Liver (tissue), 9 donors: ENCODE results near the gene SEM1. TPM values are rescaled to one million over a fixed set of nuclear protein-coding genes. Genes with fewer than 3 reads are reported as not detected.

Source experiments
- DNase-seq: peaks from one replicate; pipeline ENCODE4 v3.0.0-alpha.2; 2017; ENCODE audit warnings: low spot score
- H3K27ac ChIP-seq, 2 donors: one replicate each; pipeline ENCODE4 v1.7.0; 2013; ENCODE audit warnings: inconsistent platforms in 2 of 2, low read length in 2 of 2, control low read depth in 1 of 2, low read depth in 1 of 2, mild to moderate bottlenecking in 1 of 2
- H3K27me3 ChIP-seq, 4 donors: one replicate each; pipeline versions ENCODE4 v1.6.1 to v1.7.0; 2013; ENCODE audit warnings: low read length in 3 of 4, inconsistent platforms in 1 of 4, mild to moderate bottlenecking in 1 of 4, moderate library complexity in 1 of 4; ENCODE audit not compliant: control insufficient read depth in 4 of 4, insufficient read depth in 4 of 4
- H3K36me3 ChIP-seq, 4 donors: one replicate each; pipeline versions ENCODE4 v1.6.1 to v1.7.0; 2013; ENCODE audit warnings: low read length in 3 of 4, mild to moderate bottlenecking in 3 of 4, low read depth in 1 of 4, moderate library complexity in 1 of 4; ENCODE audit not compliant: control insufficient read depth in 4 of 4, insufficient read depth in 3 of 4
- H3K4me1 ChIP-seq, 4 donors: one replicate each; pipeline versions ENCODE4 v1.6.1 to v1.7.0; 2013; ENCODE audit warnings: low read length in 3 of 4, mild to moderate bottlenecking in 3 of 4, moderate library complexity in 1 of 4; ENCODE audit not compliant: control insufficient read depth in 4 of 4, insufficient read depth in 4 of 4
- H3K4me3 ChIP-seq, 3 donors: one replicate each; pipeline versions ENCODE4 v1.6.1 to v1.7.0; 2013; ENCODE audit warnings: low read length in 3 of 3, control low read depth in 1 of 3, low read depth in 1 of 3, mild to moderate bottlenecking in 1 of 3
- H3K9ac ChIP-seq, 2 donors: one replicate each; pipeline ENCODE4 v1.7.0; 2013; ENCODE audit warnings: low read length in 2 of 2, mild to moderate bottlenecking in 2 of 2, moderate library complexity in 2 of 2, control low read depth in 1 of 2, low read depth in 1 of 2
- H3K9me3 ChIP-seq, 4 donors: one replicate each; pipeline versions ENCODE4 v1.6.1 to v1.7.0; 2013; ENCODE audit warnings: low read length in 3 of 4; ENCODE audit not compliant: control insufficient read depth in 4 of 4
- ATF3 ChIP-seq: IDR thresholded peaks from 2 replicates; pipeline ENCODE4 v1.6.1; 2016; ENCODE audit warnings: antibody characterized with exemption
- CTCF ChIP-seq: fragments of 150-350 bp; IDR thresholded peaks from 2 replicates; pipeline ENCODE4 v1.5.1; 2017; ENCODE audit warnings: improper control_type of control experiment, low read depth, low read length; ENCODE audit not compliant: missing input control
- FOXA1 ChIP-seq: IDR thresholded peaks from 2 replicates; pipeline ENCODE4 v1.6.1; 2016; ENCODE audit warnings: antibody characterized with exemption
- FOXA2 ChIP-seq: IDR thresholded peaks from 2 replicates; pipeline ENCODE4 v1.6.1; 2016; ENCODE audit warnings: antibody characterized with exemption
- GABPA ChIP-seq, 2 donors: IDR thresholded peaks in 1 of 2; conservative IDR thresholded peaks in 1 of 2; 2 replicates each; pipeline ENCODE4 v1.6.1; 2016; ENCODE audit warnings: antibody characterized with exemption in 2 of 2, mild to moderate bottlenecking in 1 of 2, moderate library complexity in 1 of 2
- HNF4A ChIP-seq, 2 donors: conservative IDR thresholded peaks; 2 replicates each; pipeline ENCODE4 v1.6.1; 2016; ENCODE audit warnings: antibody characterized with exemption in 2 of 2, mild to moderate bottlenecking in 2 of 2
- HNF4G ChIP-seq: IDR thresholded peaks from 2 replicates; pipeline ENCODE4 v1.6.1; 2016; ENCODE audit warnings: antibody characterized with exemption
- JUND ChIP-seq, 2 donors: IDR thresholded peaks; 2 replicates each; pipeline ENCODE4 v1.6.1; 2016; ENCODE audit warnings: antibody characterized with exemption in 2 of 2
- MAX ChIP-seq: IDR thresholded peaks from 2 replicates; pipeline ENCODE4 v1.6.1; 2016; ENCODE audit warnings: antibody characterized with exemption
- NR2F2 ChIP-seq: IDR thresholded peaks from 2 replicates; pipeline ENCODE4 v1.6.1; 2016; ENCODE audit warnings: antibody characterized with exemption
- REST ChIP-seq: IDR thresholded peaks from 2 replicates; pipeline ENCODE4 v1.6.1; 2016; ENCODE audit warnings: antibody characterized with exemption, mild to moderate bottlenecking
- RXRA ChIP-seq, 2 donors: IDR thresholded peaks; 2 replicates each; pipeline ENCODE4 v1.6.1; 2017 to 2018; ENCODE audit warnings: antibody characterized with exemption in 2 of 2, mild to moderate bottlenecking in 1 of 2
- YY1 ChIP-seq: IDR thresholded peaks from 2 replicates; pipeline ENCODE4 v1.6.1; 2016; ENCODE audit warnings: antibody characterized with exemption, mild to moderate bottlenecking
- ZBTB33 ChIP-seq: IDR thresholded peaks from 2 replicates; pipeline ENCODE4 v1.6.1; 2016; ENCODE audit warnings: antibody characterized with exemption
- WGBS: extraction: QIAGEN DNeasy Blood & Tissue Kit; methylation state at CpG from one replicate; pipeline ENCODE4 v1.1.7; 2013; 5-methylcytosine and 5-hydroxymethylcytosine counted together
- polyA plus RNA-seq, 2 donors: library from polyadenylated mRNA; stranded (reverse) in 1 of 2; unstranded in 1 of 2; fragments of 200-250 nt in 1 of 2; fragments of >200 nt in 1 of 2; fragmentation: Nextera tagmentation in 1 of 2; extraction: Ambion mirVana in 1 of 2; gene quantifications; one replicate each; pipeline versions ENCODE4 v1.2.1 to v1.2.3, GENCODE V29; 2013 to 2015
- total RNA-seq, 2 donors: library from RNA; depleted of rRNA; stranded (reverse); fragments of >200 nt; gene quantifications; one replicate each; pipeline ENCODE4 v1.2.3, GENCODE V29; 2014
- donor health status: healthy.
- donor health status: healthy.
- donor health status: healthy.
- donor health status: healthy.
- donor health status: healthy.

The SEM1 gene
- total and polyA plus RNA-seq, 4 donors: 21.1 to 325 (median 52.7) TPM

- Histone ChIP-seq H3K27ac (no peak overlapping the region), H3K9me3 (no peaks in the 10 kb centered on the region), H3K4me1 (no peaks in the 10 kb centered on the region), H3K27me3 (no peaks in the 10 kb centered on the region), H3K9ac (no peak overlapping the region), H3K4me3 (no peak overlapping the region), H3K36me3 (no peaks in the 10 kb centered on the region)
- no peak for DNase-seq
- 96% methylated on average over 4 of the region's 4 CpGs for WGBS
- TF ChIP-seq HNF4G: no peak
- TF ChIP-seq FOXA2: no peak
- TF ChIP-seq ATF3: no peak
- no peak for TF ChIP-seq FOXA1
- no peak for TF ChIP-seq MAX
- TF ChIP-seq JUND (IDR thresholded peaks at IDR 0.05): no peak
- TF ChIP-seq HNF4A (conservative IDR thresholded peaks at IDR 0.05): no peak
- TF ChIP-seq CTCF: no peak
- TF ChIP-seq YY1: no peak
- no peak for TF ChIP-seq RXRA (IDR thresholded peaks at IDR 0.05)
- no peak for TF ChIP-seq ZBTB33
Measured at GRCh38 chr7:96728139-96728538, 18.5 kb upstream of the SEM1 start.

- Histone ChIP-seq H3K27me3 (no peaks in the 10 kb centered on the region), H3K4me3 (no peak overlapping the region), H3K36me3 (no peaks in the 10 kb centered on the region), H3K27ac (no peak overlapping the region), H3K9ac (no peak overlapping the region), H3K9me3 (no peaks in the 10 kb centered on the region), H3K4me1 (no peaks in the 10 kb centered on the region)
- DNase-seq: no peak
- no peak for TF ChIP-seq REST
- TF ChIP-seq GABPA (IDR thresholded peaks at IDR 0.05 in 1 of 2, conservative IDR thresholded peaks at IDR 0.05 in 1 of 2): no peak
- TF ChIP-seq HNF4A (conservative IDR thresholded peaks at IDR 0.05): no peak
- TF ChIP-seq CTCF: no peak
- no peak for TF ChIP-seq FOXA2
- no peak for TF ChIP-seq YY1
- TF ChIP-seq JUND (IDR thresholded peaks at IDR 0.05): no peak
- TF ChIP-seq NR2F2: no peak
- 95% methylated on average over 3 of the region's 3 CpGs for WGBS
Measured at GRCh38 chr7:96727534-96728088, 18.0 kb upstream of the SEM1 start.
